ENCODE data around the gene MYH4. TPM values are rescaled to one million over a fixed set of nuclear protein-coding genes. Genes with fewer than 3 reads are reported as not detected.

MYH4 gene
- total and polyA plus RNA-seq, 2 donors (not counting 3 experiments of a cell fraction or from before 2014, with no cell fraction given), result not detected

DNA sequence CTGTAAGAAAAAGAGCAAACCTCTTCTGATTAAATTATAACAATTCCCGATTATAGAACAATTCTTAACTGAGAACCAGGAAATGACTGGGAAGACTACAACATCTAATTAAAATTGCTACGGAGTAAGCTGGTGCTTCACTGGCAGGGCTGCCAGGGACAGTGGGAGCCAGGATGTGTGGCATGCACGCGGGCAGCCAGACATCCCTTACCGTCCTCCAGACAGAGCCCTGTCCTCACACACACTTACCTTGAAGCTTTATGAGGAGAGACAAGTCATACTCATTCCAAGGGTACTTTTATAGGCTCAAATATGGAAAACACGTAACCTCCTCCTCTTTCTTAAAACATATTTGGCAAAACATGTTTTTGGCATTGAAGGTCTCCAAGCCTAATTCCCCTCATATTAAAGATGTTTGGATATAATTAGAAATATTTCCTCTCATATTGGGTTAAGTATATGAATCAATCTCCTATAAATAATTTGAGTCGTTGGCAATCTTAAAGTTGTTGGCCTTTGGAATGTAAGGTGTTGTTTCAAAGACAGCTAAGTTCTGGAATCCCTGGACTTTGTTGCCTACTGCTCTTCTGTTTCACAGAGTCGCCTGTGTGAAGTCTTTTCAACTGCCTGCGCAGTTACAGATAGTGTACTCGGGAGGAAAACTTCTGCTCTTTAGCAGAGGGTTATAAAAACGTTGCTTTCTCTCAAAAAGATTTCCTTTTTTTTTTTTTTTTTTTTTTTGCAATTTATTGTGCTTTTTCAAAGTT, 49.1 kb upstream of the MYH4 start, which contains the start of gene MYH1:
Gene MYH1, minus strand, starts transcription at position 272 of the 767 bp plus-strand sequence. CDS start 1,900 bp downstream, outside the sequence.
- no peak for DNase-seq (ENCODE audit: low read depth, low spot score)
- Histone ChIP-seq H4K20me1 (replicated peaks; ENCODE audit: control insufficient read depth, extremely low read depth, insufficient read depth, low read length) (no peaks in the 10 kb centered on the region), H3K9me1 (replicated peaks; ENCODE audit: control insufficient read depth, extremely low read depth, insufficient read depth, low read length) (no peaks in the 10 kb centered on the region), H3K4me2 (ENCODE audit: insufficient read depth, low read length) (no peak within 1 kb of the TSS), H3K9ac (replicated peaks; ENCODE audit: extremely low read depth, insufficient read depth, low read length) (no peak within 1 kb of the TSS), H3K4me1 (ENCODE audit: control insufficient read depth, extremely low read depth, insufficient read depth, low read length) (no peaks in the 10 kb centered on the region), H3K36me3 (ENCODE audit: control insufficient read depth in 2 of 2, extremely low read depth in 1 of 2, insufficient read depth in 2 of 2, low read length in 2 of 2) (no peaks in the 10 kb centered on the region), H3K27ac (ENCODE audit: insufficient read depth, low read depth, low read length) (no peak within 1 kb of the TSS), H3K4me3 (replicated peaks in 1 of 3; ENCODE audit: insufficient read depth in 1 of 3, low read depth in 1 of 3, low read length in 3 of 3) (no peak within 1 kb of the TSS), H3K79me2 (ENCODE audit: control insufficient read depth, insufficient read depth, low read length) (no peaks in the 10 kb centered on the region), H3K27me3 (ENCODE audit: control insufficient read depth in 2 of 2, insufficient read depth in 2 of 2, low read length in 2 of 2) (no peaks in the 10 kb centered on the region), H3K9me3 (replicated peaks; ENCODE audit: control insufficient read depth, insufficient read depth, low read length) (no peaks in the 10 kb centered on the region), H2AFZ (ENCODE audit: low read depth, low read length) (no peak within 1 kb of the TSS)
- FAIRE-seq, result no peak
- no peak for TF ChIP-seq FOS (IDR thresholded peaks at IDR 0.05; ENCODE audit: borderline replicate concordance, insufficient read depth, low read length)
- no TSS peak for BruUV-seq (replicated peaks)
- intact Hi-C loops (cut with micrococcal nuclease) (no loop called here), dilution Hi-C loops (cut with MboI; ENCODE audit: extremely low pct_ligation_motif_present, low sequenced_read_pairs) (no loop called here)
- POLR2A ChIA-PET, result no interaction called here
- CTCF ChIA-PET, result no interaction called here

DNA sequence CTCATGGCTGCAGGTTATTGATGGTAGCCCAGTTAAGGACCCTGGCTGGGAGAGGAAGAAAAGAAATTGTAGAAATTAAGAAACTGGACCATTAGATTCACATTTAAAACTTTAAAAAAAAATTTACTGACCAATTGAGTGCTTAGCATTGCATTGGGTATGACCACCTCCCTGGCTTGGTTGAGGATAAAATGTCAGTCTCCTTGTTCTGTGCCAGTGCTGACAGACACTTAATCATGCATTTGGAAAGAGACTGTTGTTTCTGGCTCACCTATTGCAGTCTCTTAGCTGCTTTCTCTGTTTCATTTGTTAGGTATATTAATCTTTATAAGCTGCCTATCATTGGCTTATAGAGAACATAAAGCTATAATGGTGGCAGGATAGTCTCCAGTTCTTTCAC, 47.3 kb upstream of the MYH4 start:
- no peaks in the 10 kb centered on the region for H3K9me3 ChIP-seq (replicated peaks; ENCODE audit: control insufficient read depth, insufficient read depth, low read length)
- H3K9me1 ChIP-seq (replicated peaks; ENCODE audit: control insufficient read depth, extremely low read depth, insufficient read depth, low read length), result no peaks in the 10 kb centered on the region
- intact Hi-C loops (cut with micrococcal nuclease) (no loop called here), dilution Hi-C loops (cut with MboI; ENCODE audit: extremely low pct_ligation_motif_present, low sequenced_read_pairs) (no loop called here)
- DNase-seq (ENCODE audit: low read depth, low spot score) (no peak), FAIRE-seq (no peak)
- H3K36me3 ChIP-seq (ENCODE audit: control insufficient read depth in 2 of 2, extremely low read depth in 1 of 2, insufficient read depth in 2 of 2, low read length in 2 of 2), result no peaks in the 10 kb centered on the region
- no peak overlapping the region for H2AFZ ChIP-seq (ENCODE audit: low read depth, low read length)
- no peaks in the 10 kb centered on the region for H3K79me2 ChIP-seq (ENCODE audit: control insufficient read depth, insufficient read depth, low read length)
- no peaks in the 10 kb centered on the region for H3K27me3 ChIP-seq (ENCODE audit: control insufficient read depth in 2 of 2, insufficient read depth in 2 of 2, low read length in 2 of 2)
- POLR2A ChIA-PET, result no interaction called here
- H3K4me2 ChIP-seq (ENCODE audit: insufficient read depth, low read length), result no peak overlapping the region
- H3K4me1 ChIP-seq (ENCODE audit: control insufficient read depth, extremely low read depth, insufficient read depth, low read length), result no peaks in the 10 kb centered on the region
- no TSS peak for BruUV-seq (replicated peaks)
- no peak overlapping the region for H3K4me3 ChIP-seq (replicated peaks in 1 of 3; ENCODE audit: insufficient read depth in 1 of 3, low read depth in 1 of 3, low read length in 3 of 3)
- no peak for TF ChIP-seq POLR2AphosphoS5 (IDR thresholded peaks at IDR 0.05; ENCODE audit: insufficient read depth, low read depth, low read length)
- no peak for TF ChIP-seq JUN (IDR thresholded peaks at IDR 0.05; ENCODE audit: borderline replicate concordance, insufficient read depth, insufficient read length, low read depth)
- TF ChIP-seq, protein P1, sequence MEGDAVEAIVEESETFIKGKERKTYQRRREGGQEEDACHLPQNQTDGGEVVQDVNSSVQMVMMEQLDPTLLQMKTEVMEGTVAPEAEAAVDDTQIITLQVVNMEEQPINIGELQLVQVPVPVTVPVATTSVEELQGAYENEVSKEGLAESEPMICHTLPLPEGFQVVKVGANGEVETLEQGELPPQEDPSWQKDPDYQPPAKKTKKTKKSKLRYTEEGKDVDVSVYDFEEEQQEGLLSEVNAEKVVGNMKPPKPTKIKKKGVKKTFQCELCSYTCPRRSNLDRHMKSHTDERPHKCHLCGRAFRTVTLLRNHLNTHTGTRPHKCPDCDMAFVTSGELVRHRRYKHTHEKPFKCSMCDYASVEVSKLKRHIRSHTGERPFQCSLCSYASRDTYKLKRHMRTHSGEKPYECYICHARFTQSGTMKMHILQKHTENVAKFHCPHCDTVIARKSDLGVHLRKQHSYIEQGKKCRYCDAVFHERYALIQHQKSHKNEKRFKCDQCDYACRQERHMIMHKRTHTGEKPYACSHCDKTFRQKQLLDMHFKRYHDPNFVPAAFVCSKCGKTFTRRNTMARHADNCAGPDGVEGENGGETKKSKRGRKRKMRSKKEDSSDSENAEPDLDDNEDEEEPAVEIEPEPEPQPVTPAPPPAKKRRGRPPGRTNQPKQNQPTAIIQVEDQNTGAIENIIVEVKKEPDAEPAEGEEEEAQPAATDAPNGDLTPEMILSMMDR (IDR thresholded peaks at IDR 0.05; ENCODE audit: extremely low read depth in 1 of 2, insufficient read depth in 1 of 2, low read depth in 1 of 2, low read length in 2 of 2), result no peak
- TF ChIP-seq GATA2 (IDR thresholded peaks at IDR 0.05; ENCODE audit: insufficient read depth, insufficient read length, low read depth, low read length), result no peak
- TF ChIP-seq EZH2 (IDR thresholded peaks at IDR 0.05; ENCODE audit: borderline replicate concordance, low read depth, low read length, severe bottlenecking), result no peak
- no peak for TF ChIP-seq FOS (IDR thresholded peaks at IDR 0.05; ENCODE audit: borderline replicate concordance, insufficient read depth, low read length)
- TF ChIP-seq, protein P2, sequence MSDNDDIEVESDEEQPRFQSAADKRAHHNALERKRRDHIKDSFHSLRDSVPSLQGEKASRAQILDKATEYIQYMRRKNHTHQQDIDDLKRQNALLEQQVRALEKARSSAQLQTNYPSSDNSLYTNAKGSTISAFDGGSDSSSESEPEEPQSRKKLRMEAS (IDR thresholded peaks at IDR 0.05; ENCODE audit: insufficient read depth, insufficient read length), result no peak
- no peak for TF ChIP-seq POLR2A (IDR thresholded peaks at IDR 0.05; ENCODE audit: low read depth, low read length)
- no peak for TF ChIP-seq MYC (IDR thresholded peaks at IDR 0.05; ENCODE audit: low read depth, low read length)
- H4K20me1 ChIP-seq (replicated peaks; ENCODE audit: control insufficient read depth, extremely low read depth, insufficient read depth, low read length), result no peaks in the 10 kb centered on the region
- H3K9ac ChIP-seq (replicated peaks; ENCODE audit: extremely low read depth, insufficient read depth, low read length), result no peak overlapping the region
- CTCF ChIA-PET, result no interaction called here
- no peak overlapping the region for H3K27ac ChIP-seq (ENCODE audit: insufficient read depth, low read depth, low read length)
